ENCODE data around the gene ANKRD12. TPM values are rescaled to one million over a fixed set of nuclear protein-coding genes. Genes with fewer than 3 reads are reported as not detected.

Gene ANKRD12
- polyA plus RNA-seq, 1 donor from 2014 or later: 32.3 TPM

- Histone ChIP-seq H3K9me3 (ENCODE audit: low read length) (no peaks in the 10 kb centered on the region), H3K27me3 (ENCODE audit: insufficient read depth, low read depth, low read length) (no peaks in the 10 kb centered on the region), H3K9me2 (ENCODE audit: insufficient read depth, low read length) (no peaks in the 10 kb centered on the region), H3K9ac (ENCODE audit: low read length) (no peak overlapping the region), H2AFZ (ENCODE audit: low read depth, low read length) (no peak overlapping the region), H3K4me3 (ENCODE audit: low read length) (no peak overlapping the region), H3K36me3 (ENCODE audit: insufficient read depth, low read length) (peaks cover 7% of the 10 kb centered on the region), H3K4me2 (ENCODE audit: low read length) (no peak overlapping the region), H4K20me1 (ENCODE audit: insufficient read depth) (no peaks in the 10 kb centered on the region), H3K79me2 (replicated peaks; ENCODE audit: insufficient read depth, low read length) (no peaks in the 10 kb centered on the region), H3F3A (ENCODE audit: insufficient read depth, low read length, poor library complexity, severe bottlenecking) (peaks cover 3% of the 10 kb centered on the region), H3K27ac (ENCODE audit: low read length) (no peak overlapping the region)
- TF ChIP-seq RAD21 (conservative IDR thresholded peaks at IDR 0.05): no peak
- no peak for TF ChIP-seq EP300 (conservative IDR thresholded peaks at IDR 0.05; ENCODE audit: poor library complexity, severe bottlenecking)
- no peak for TF ChIP-seq POLR2AphosphoS5 (IDR thresholded peaks at IDR 0.05)
- TF ChIP-seq MXI1 (conservative IDR thresholded peaks at IDR 0.05; ENCODE audit: poor library complexity, severe bottlenecking): no peak
- TF ChIP-seq EZH2 (IDR thresholded peaks at IDR 0.05; ENCODE audit: borderline replicate concordance, insufficient read depth, low read length, poor library complexity, severe bottlenecking): no peak
- TF ChIP-seq CTCF (IDR thresholded peaks at IDR 0.05; ENCODE audit: poor library complexity, severe bottlenecking): no peak
- no peak for TF ChIP-seq SMC3 (conservative IDR thresholded peaks at IDR 0.05; ENCODE audit: poor library complexity)
- TF ChIP-seq, protein P1, sequence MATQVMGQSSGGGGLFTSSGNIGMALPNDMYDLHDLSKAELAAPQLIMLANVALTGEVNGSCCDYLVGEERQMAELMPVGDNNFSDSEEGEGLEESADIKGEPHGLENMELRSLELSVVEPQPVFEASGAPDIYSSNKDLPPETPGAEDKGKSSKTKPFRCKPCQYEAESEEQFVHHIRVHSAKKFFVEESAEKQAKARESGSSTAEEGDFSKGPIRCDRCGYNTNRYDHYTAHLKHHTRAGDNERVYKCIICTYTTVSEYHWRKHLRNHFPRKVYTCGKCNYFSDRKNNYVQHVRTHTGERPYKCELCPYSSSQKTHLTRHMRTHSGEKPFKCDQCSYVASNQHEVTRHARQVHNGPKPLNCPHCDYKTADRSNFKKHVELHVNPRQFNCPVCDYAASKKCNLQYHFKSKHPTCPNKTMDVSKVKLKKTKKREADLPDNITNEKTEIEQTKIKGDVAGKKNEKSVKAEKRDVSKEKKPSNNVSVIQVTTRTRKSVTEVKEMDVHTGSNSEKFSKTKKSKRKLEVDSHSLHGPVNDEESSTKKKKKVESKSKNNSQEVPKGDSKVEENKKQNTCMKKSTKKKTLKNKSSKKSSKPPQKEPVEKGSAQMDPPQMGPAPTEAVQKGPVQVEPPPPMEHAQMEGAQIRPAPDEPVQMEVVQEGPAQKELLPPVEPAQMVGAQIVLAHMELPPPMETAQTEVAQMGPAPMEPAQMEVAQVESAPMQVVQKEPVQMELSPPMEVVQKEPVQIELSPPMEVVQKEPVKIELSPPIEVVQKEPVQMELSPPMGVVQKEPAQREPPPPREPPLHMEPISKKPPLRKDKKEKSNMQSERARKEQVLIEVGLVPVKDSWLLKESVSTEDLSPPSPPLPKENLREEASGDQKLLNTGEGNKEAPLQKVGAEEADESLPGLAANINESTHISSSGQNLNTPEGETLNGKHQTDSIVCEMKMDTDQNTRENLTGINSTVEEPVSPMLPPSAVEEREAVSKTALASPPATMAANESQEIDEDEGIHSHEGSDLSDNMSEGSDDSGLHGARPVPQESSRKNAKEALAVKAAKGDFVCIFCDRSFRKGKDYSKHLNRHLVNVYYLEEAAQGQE (IDR thresholded peaks at IDR 0.05; ENCODE audit: borderline replicate concordance): no peak
- no peak for TF ChIP-seq TAF1 (IDR thresholded peaks at IDR 0.05; ENCODE audit: low read depth)
These were observed 55.2 kb downstream of the ANKRD12 start for GRCh38 chr18:9191658-9192256.

- no peak overlapping the region for H3K4me3 ChIP-seq (ENCODE audit: low read length)
- H3K36me3 ChIP-seq (ENCODE audit: insufficient read depth, low read length): peaks cover 3% of the 10 kb centered on the region
- no peaks in the 10 kb centered on the region for H3K79me2 ChIP-seq (replicated peaks; ENCODE audit: insufficient read depth, low read length)
- no peaks in the 10 kb centered on the region for H4K20me1 ChIP-seq (ENCODE audit: insufficient read depth)
- no peaks in the 10 kb centered on the region for H3K9me3 ChIP-seq (ENCODE audit: low read length)
- no peak overlapping the region for H2AFZ ChIP-seq (ENCODE audit: low read depth, low read length)
- no peaks in the 10 kb centered on the region for H3K27me3 ChIP-seq (ENCODE audit: insufficient read depth, low read depth, low read length)
- H3K9me2 ChIP-seq (ENCODE audit: insufficient read depth, low read length): no peaks in the 10 kb centered on the region
- H3K27ac ChIP-seq (ENCODE audit: low read length): no peak overlapping the region
- H3K4me2 ChIP-seq (ENCODE audit: low read length): no peak overlapping the region
- no peak overlapping the region for H3K9ac ChIP-seq (ENCODE audit: low read length)
- TF ChIP-seq SMC3 (conservative IDR thresholded peaks at IDR 0.05; ENCODE audit: poor library complexity) (no peak), EZH2 (IDR thresholded peaks at IDR 0.05; ENCODE audit: borderline replicate concordance, insufficient read depth, low read length, poor library complexity, severe bottlenecking) (no peak), EP300 (conservative IDR thresholded peaks at IDR 0.05; ENCODE audit: poor library complexity, severe bottlenecking) (no peak), POLR2AphosphoS5 (IDR thresholded peaks at IDR 0.05) (no peak), CTCF (IDR thresholded peaks at IDR 0.05; ENCODE audit: poor library complexity, severe bottlenecking) (no peak), TAF1 (IDR thresholded peaks at IDR 0.05; ENCODE audit: low read depth) (no peak), RAD21 (conservative IDR thresholded peaks at IDR 0.05) (no peak), MXI1 (conservative IDR thresholded peaks at IDR 0.05; ENCODE audit: poor library complexity, severe bottlenecking) (no peak)
- TF ChIP-seq, protein P1 (IDR thresholded peaks at IDR 0.05; ENCODE audit: borderline replicate concordance): no peak
- H3F3A ChIP-seq (ENCODE audit: insufficient read depth, low read length, poor library complexity, severe bottlenecking): peaks cover 3% of the 10 kb centered on the region
These were observed 56.5 kb downstream of the ANKRD12 start for GRCh38 chr18:9193031-9193430.

All from neural cell (in vitro differentiated cells).